Stimulated activated effector memory CD8-positive, alpha-beta T cell treated with anti-CD3 and anti-CD28 coated beads, Interleukin-12 subunit alpha, Interleukin-12 subunit beta, amount 100 ng/mL, for 72 hours (primary cell): ENCODE measurements around the gene AIFM1.
A peak's percentile ranks its signal among the peaks of the same experiment; 100 is the strongest.

ENCODE experiments used
- ATAC-seq: fragments of 150-1000 bp; cut with Tn5 transposase; 2 replicates; pipeline ENCODE4 v1.10.0; 2021
- DNase-seq, 2 donors: peaks; one replicate each; pipeline ENCODE4 v3.0.0; 2021 to 2022; ENCODE audit warnings: low spot score in 2 of 2
- H3K27ac Mint-ChIP-seq: one replicate; pipeline ENCODE4 v1.8.0; 2022; ENCODE audit warnings: mild to moderate bottlenecking, mixed read lengths
- H3K36me3 Mint-ChIP-seq: one replicate; pipeline ENCODE4 v1.8.0; 2022; ENCODE audit warnings: mild to moderate bottlenecking, mixed read lengths
- H3K4me1 Mint-ChIP-seq: one replicate; pipeline ENCODE4 v1.8.0; 2022; ENCODE audit warnings: mixed read lengths
- H3K4me3 Mint-ChIP-seq: one replicate; pipeline ENCODE4 v1.8.0; 2022; ENCODE audit warnings: mild to moderate bottlenecking, mixed read lengths
- H3K9me3 Mint-ChIP-seq: one replicate; pipeline ENCODE4 v1.8.0; 2022; ENCODE audit warnings: mixed read lengths

AIFM1 gene

GRCh38 chrX:130095249-130096030 is 70.2 kb downstream of the AIFM1 start:
- Mint-ChIP-seq H3K36me3 (peaks cover 8% of the 10 kb centered on the region), H3K4me1 (peaks cover 54% of the 10 kb centered on the region), H3K27ac (no peak overlapping the region), H3K9me3 (no peaks in the 10 kb centered on the region), H3K4me3 (no peak overlapping the region)
- no peak for ATAC-seq
- no peak for DNase-seq

- DNase-seq, result no peak
These were observed 70.9 kb downstream of the AIFM1 start for GRCh38 chrX:130094696-130095095.

GRCh38 chrX:130093271-130093670 is 72.4 kb downstream of the AIFM1 start:
- H3K36me3 Mint-ChIP-seq, result peaks cover 7% of the 10 kb centered on the region
- no peak overlapping the region for H3K4me3 Mint-ChIP-seq
- no peak overlapping the region for H3K27ac Mint-ChIP-seq
- H3K4me1 Mint-ChIP-seq, result peaks cover 44% of the 10 kb centered on the region
- DNase-seq, result no peak
- ATAC-seq, result no peak
- no peaks in the 10 kb centered on the region for H3K9me3 Mint-ChIP-seq

More at GRCh38 chrX:130094696-130095095, 70.9 kb downstream of the AIFM1 start:
- Mint-ChIP-seq H3K9me3 (no peaks in the 10 kb centered on the region), H3K36me3 (peaks cover 12% of the 10 kb centered on the region), H3K4me1 (peaks cover 55% of the 10 kb centered on the region), H3K27ac (no peak overlapping the region), H3K4me3 (no peak overlapping the region)
- no peak for ATAC-seq

- peaks cover 46% of the 10 kb centered on the region for H3K4me1 Mint-ChIP-seq
- peak; percentile 96 for ATAC-seq
- H3K36me3 Mint-ChIP-seq, result peaks cover 14% of the 10 kb centered on the region
- H3K9me3 Mint-ChIP-seq, result no peaks in the 10 kb centered on the region
- peak overlapping the region; percentile 80 for H3K4me3 Mint-ChIP-seq
- DNase-seq, result peak; percentile 47 to 82
- peak overlapping the region; percentile 93 for H3K27ac Mint-ChIP-seq
These were observed 73.6 kb downstream of the AIFM1 start for GRCh38 chrX:130091980-130092522.

- ATAC-seq (no peak), DNase-seq (no peak)
- peaks cover 57% of the 10 kb centered on the region for H3K4me1 Mint-ChIP-seq
- no peak overlapping the region for H3K4me3 Mint-ChIP-seq
- peak overlapping the region; percentile 64 for H3K27ac Mint-ChIP-seq
- H3K9me3 Mint-ChIP-seq, result no peaks in the 10 kb centered on the region
- peaks cover 19% of the 10 kb centered on the region for H3K36me3 Mint-ChIP-seq
These were observed 75.3 kb downstream of the AIFM1 start for GRCh38 chrX:130090364-130090763.

- Mint-ChIP-seq H3K4me1 (peaks cover 68% of the 10 kb centered on the region), H3K9me3 (no peaks in the 10 kb centered on the region), H3K4me3 (peak overlapping the region; percentile 62), H3K36me3 (peaks cover 51% of the 10 kb centered on the region), H3K27ac (peak overlapping the region; percentile 84)
- DNase-seq (peak; percentile 11 to 70), ATAC-seq (peak; percentile 70)
These were observed 79.0 kb downstream of the AIFM1 start for GRCh38 chrX:130086447-130087206.

- Mint-ChIP-seq H3K36me3 (peaks cover 56% of the 10 kb centered on the region), H3K4me3 (peak overlapping the region; percentile 62), H3K4me1 (peaks cover 73% of the 10 kb centered on the region), H3K27ac (peak overlapping the region; percentile 84), H3K9me3 (no peaks in the 10 kb centered on the region)
- ATAC-seq, result no peak
- DNase-seq, result peak in 1 of 2 donors; percentile 48
These were observed 79.8 kb downstream of the AIFM1 start for GRCh38 chrX:130085551-130086446.

GRCh38 chrX:130084631-130085237 is 80.9 kb downstream of the AIFM1 start:
- H3K4me1 Mint-ChIP-seq, result peaks cover 71% of the 10 kb centered on the region
- H3K9me3 Mint-ChIP-seq, result no peaks in the 10 kb centered on the region
- peak overlapping the region; percentile 62 for H3K4me3 Mint-ChIP-seq
- H3K36me3 Mint-ChIP-seq, result peaks cover 58% of the 10 kb centered on the region
- peak overlapping the region; percentile 78 for H3K27ac Mint-ChIP-seq
- DNase-seq (peak in 1 of 2 donors; percentile 54), ATAC-seq (no peak)

GRCh38 chrX:130083656-130084382 is 81.8 kb downstream of the AIFM1 start:
- Mint-ChIP-seq H3K4me1 (peaks cover 75% of the 10 kb centered on the region), H3K36me3 (peaks cover 67% of the 10 kb centered on the region), H3K4me3 (peak overlapping the region; percentile 62), H3K27ac (peak overlapping the region; percentile 78), H3K9me3 (no peaks in the 10 kb centered on the region)
- ATAC-seq (no peak), DNase-seq (peak in 1 of 2 donors; percentile 50)

GRCh38 chrX:130083107-130083490 is 82.5 kb downstream of the AIFM1 start:
- Mint-ChIP-seq H3K4me1 (peaks cover 75% of the 10 kb centered on the region), H3K27ac (peak overlapping the region; percentile 83), H3K9me3 (no peaks in the 10 kb centered on the region), H3K36me3 (peaks cover 71% of the 10 kb centered on the region), H3K4me3 (peak overlapping the region; percentile 62)
- DNase-seq, result no peak
- ATAC-seq, result no peak

GRCh38 chrX:130082244-130083106 is 83.2 kb downstream of the AIFM1 start:
- H3K4me3 Mint-ChIP-seq, result peak overlapping the region; percentile 62
- ATAC-seq (peak; percentile 90), DNase-seq (peak; percentile 46 to 84)
- H3K9me3 Mint-ChIP-seq, result no peaks in the 10 kb centered on the region
- peaks cover 64% of the 10 kb centered on the region for H3K36me3 Mint-ChIP-seq
- peak overlapping the region; percentile 83 for H3K27ac Mint-ChIP-seq
- peaks cover 69% of the 10 kb centered on the region for H3K4me1 Mint-ChIP-seq

- DNase-seq (no peak), ATAC-seq (no peak)
- Mint-ChIP-seq H3K9me3 (no peaks in the 10 kb centered on the region), H3K4me1 (peaks cover 63% of the 10 kb centered on the region), H3K36me3 (peaks cover 68% of the 10 kb centered on the region), H3K4me3 (peak overlapping the region; percentile 62), H3K27ac (peak overlapping the region; percentile 83)
These were observed 84.1 kb downstream of the AIFM1 start for GRCh38 chrX:130081421-130082045.
